Liver (tissue), 9 donors: ENCODE data around the gene WIPF1. TPM values are rescaled to one million over a fixed set of nuclear protein-coding genes. Genes with fewer than 3 reads are reported as not detected.

Experiments
- DNase-seq: peaks from one replicate; pipeline ENCODE4 v3.0.0-alpha.2; 2017; ENCODE audit warnings: low spot score
- H3K27ac ChIP-seq, 2 donors: one replicate each; pipeline ENCODE4 v1.7.0; 2013; ENCODE audit warnings: inconsistent platforms in 2 of 2, low read length in 2 of 2, control low read depth in 1 of 2, low read depth in 1 of 2, mild to moderate bottlenecking in 1 of 2
- H3K27me3 ChIP-seq, 4 donors: one replicate each; pipeline versions ENCODE4 v1.6.1 to v1.7.0; 2013; ENCODE audit warnings: low read length in 3 of 4, inconsistent platforms in 1 of 4, mild to moderate bottlenecking in 1 of 4, moderate library complexity in 1 of 4; ENCODE audit not compliant: control insufficient read depth in 4 of 4, insufficient read depth in 4 of 4
- H3K36me3 ChIP-seq, 4 donors: one replicate each; pipeline versions ENCODE4 v1.6.1 to v1.7.0; 2013; ENCODE audit warnings: low read length in 3 of 4, mild to moderate bottlenecking in 3 of 4, low read depth in 1 of 4, moderate library complexity in 1 of 4; ENCODE audit not compliant: control insufficient read depth in 4 of 4, insufficient read depth in 3 of 4
- H3K4me1 ChIP-seq, 4 donors: one replicate each; pipeline versions ENCODE4 v1.6.1 to v1.7.0; 2013; ENCODE audit warnings: low read length in 3 of 4, mild to moderate bottlenecking in 3 of 4, moderate library complexity in 1 of 4; ENCODE audit not compliant: control insufficient read depth in 4 of 4, insufficient read depth in 4 of 4
- H3K4me3 ChIP-seq, 3 donors: one replicate each; pipeline versions ENCODE4 v1.6.1 to v1.7.0; 2013; ENCODE audit warnings: low read length in 3 of 3, control low read depth in 1 of 3, low read depth in 1 of 3, mild to moderate bottlenecking in 1 of 3
- H3K9ac ChIP-seq, 2 donors: one replicate each; pipeline ENCODE4 v1.7.0; 2013; ENCODE audit warnings: low read length in 2 of 2, mild to moderate bottlenecking in 2 of 2, moderate library complexity in 2 of 2, control low read depth in 1 of 2, low read depth in 1 of 2
- H3K9me3 ChIP-seq, 4 donors: one replicate each; pipeline versions ENCODE4 v1.6.1 to v1.7.0; 2013; ENCODE audit warnings: low read length in 3 of 4; ENCODE audit not compliant: control insufficient read depth in 4 of 4
- ATF3 ChIP-seq: IDR thresholded peaks from 2 replicates; pipeline ENCODE4 v1.6.1; 2016; ENCODE audit warnings: antibody characterized with exemption
- EGR1 ChIP-seq, 2 donors: IDR thresholded peaks; 2 replicates each; pipeline ENCODE4 v1.6.1; 2016 to 2018; ENCODE audit warnings: antibody characterized with exemption in 2 of 2, low read depth in 2 of 2
- FOXA1 ChIP-seq: IDR thresholded peaks from 2 replicates; pipeline ENCODE4 v1.6.1; 2016; ENCODE audit warnings: antibody characterized with exemption
- HNF4G ChIP-seq: IDR thresholded peaks from 2 replicates; pipeline ENCODE4 v1.6.1; 2016; ENCODE audit warnings: antibody characterized with exemption
- JUND ChIP-seq, 2 donors: IDR thresholded peaks; 2 replicates each; pipeline ENCODE4 v1.6.1; 2016; ENCODE audit warnings: antibody characterized with exemption in 2 of 2
- RAD21 ChIP-seq, 2 donors: IDR thresholded peaks; 2 replicates each; pipeline ENCODE4 v1.6.1; 2016; ENCODE audit warnings: antibody characterized with exemption in 2 of 2, mild to moderate bottlenecking in 2 of 2
- REST ChIP-seq: IDR thresholded peaks from 2 replicates; pipeline ENCODE4 v1.6.1; 2016; ENCODE audit warnings: antibody characterized with exemption, mild to moderate bottlenecking
- TAF1 ChIP-seq: conservative IDR thresholded peaks from 2 replicates; pipeline ENCODE4 v1.6.1; 2016; ENCODE audit warnings: antibody characterized with exemption, mild to moderate bottlenecking
- YY1 ChIP-seq: IDR thresholded peaks from 2 replicates; pipeline ENCODE4 v1.6.1; 2016; ENCODE audit warnings: antibody characterized with exemption, mild to moderate bottlenecking
- WGBS: extraction: QIAGEN DNeasy Blood & Tissue Kit; methylation state at CpG from one replicate; pipeline ENCODE4 v1.1.7; 2013; 5-methylcytosine and 5-hydroxymethylcytosine counted together
- polyA plus RNA-seq, 2 donors: library from polyadenylated mRNA; stranded (reverse) in 1 of 2; unstranded in 1 of 2; fragments of 200-250 nt in 1 of 2; fragments of >200 nt in 1 of 2; fragmentation: Nextera tagmentation in 1 of 2; extraction: Ambion mirVana in 1 of 2; gene quantifications; one replicate each; pipeline versions ENCODE4 v1.2.1 to v1.2.3, GENCODE V29; 2013 to 2015
- total RNA-seq, 2 donors: library from RNA; depleted of rRNA; stranded (reverse); fragments of >200 nt; gene quantifications; one replicate each; pipeline ENCODE4 v1.2.3, GENCODE V29; 2014
- TF ChIP-seq, protein P1 (sequence below): fragments of 150-350 bp; IDR thresholded peaks from 2 replicates; pipeline ENCODE4 v1.5.1; 2017; ENCODE audit warnings: improper control_type of control experiment, low read depth, low read length; ENCODE audit not compliant: missing input control
- donor health status: healthy.
- donor health status: healthy.
- donor health status: healthy.
- donor health status: healthy.
- donor health status: healthy.

Gene WIPF1
- total and polyA plus RNA-seq, 4 donors = 4.7 to 7.7 (median 6.3) TPM

DNA sequence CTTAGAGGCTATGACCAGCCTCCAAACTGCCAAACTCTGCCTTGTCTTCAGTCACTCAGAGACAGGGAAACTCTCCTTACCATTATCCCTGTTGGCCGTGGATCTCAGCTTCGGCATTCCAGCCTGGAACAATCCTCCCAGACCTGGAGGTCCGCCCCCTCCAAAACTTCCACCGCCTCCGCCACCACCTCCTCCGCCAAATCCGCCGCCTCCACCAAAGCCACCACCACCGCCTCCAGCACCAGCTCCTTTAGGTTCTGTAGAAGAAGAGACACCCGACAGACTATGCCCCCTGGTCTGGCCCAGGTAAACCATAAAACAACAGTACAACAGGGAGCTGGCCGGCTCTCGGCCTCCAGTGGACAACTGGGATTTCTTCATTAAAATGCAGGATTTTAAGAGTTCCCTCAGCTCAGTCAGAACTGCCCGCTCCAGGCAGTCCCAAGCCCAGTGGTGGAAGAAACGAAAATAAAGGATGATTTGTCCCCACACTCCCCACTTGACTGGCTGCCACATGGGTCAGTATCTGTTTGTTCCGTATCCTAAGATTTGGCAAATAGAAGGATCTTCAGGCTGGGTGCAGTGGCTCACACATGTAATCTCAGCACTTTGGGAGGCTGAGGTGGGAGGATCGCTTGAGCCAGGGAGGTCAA is 22.4 kb downstream of the WIPF1 start:
- H3K4me1 ChIP-seq = peaks cover 3 to 5% (median 5%) of the 10 kb centered on the region in 4 donors
- H3K36me3 ChIP-seq = peaks cover 0 to 2% (median 0%) of the 10 kb centered on the region in 4 donors
- no peaks in the 10 kb centered on the region for H3K27me3 ChIP-seq
- H3K27ac ChIP-seq = no peak overlapping the region
- no peak for DNase-seq
- WGBS = 91% methylated on average over 16 of the region's 16 CpGs
- no peak overlapping the region for H3K4me3 ChIP-seq
- TF ChIP-seq RAD21 (IDR thresholded peaks at IDR 0.05) (no peak), HNF4G (no peak), TAF1 (no peak), EGR1 (IDR thresholded peaks at IDR 0.05; ENCODE audit: low read depth in 2 of 2) (no peak)
- H3K9ac ChIP-seq = no peak overlapping the region
- no peaks in the 10 kb centered on the region for H3K9me3 ChIP-seq

DNA sequence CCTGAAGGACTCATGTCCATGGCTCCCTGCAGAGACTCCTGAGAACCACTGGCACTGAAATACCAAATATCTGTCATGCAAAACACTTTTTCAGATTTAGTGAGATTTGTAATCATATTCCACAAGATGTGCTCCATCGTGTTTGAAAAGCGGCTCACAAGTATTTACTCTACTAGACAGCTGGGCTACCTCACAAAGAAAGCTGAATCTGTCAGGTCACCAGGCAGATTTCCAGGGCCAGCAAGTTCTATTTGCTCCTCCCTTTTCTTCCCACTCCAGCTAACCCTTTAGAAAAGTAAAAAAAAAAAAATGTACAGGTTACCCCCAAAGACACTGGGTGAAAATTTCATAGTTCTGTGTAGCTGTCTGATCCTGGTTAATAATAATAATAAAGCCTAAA is 22.9 kb downstream of the WIPF1 start:
- TF ChIP-seq, protein P1, sequence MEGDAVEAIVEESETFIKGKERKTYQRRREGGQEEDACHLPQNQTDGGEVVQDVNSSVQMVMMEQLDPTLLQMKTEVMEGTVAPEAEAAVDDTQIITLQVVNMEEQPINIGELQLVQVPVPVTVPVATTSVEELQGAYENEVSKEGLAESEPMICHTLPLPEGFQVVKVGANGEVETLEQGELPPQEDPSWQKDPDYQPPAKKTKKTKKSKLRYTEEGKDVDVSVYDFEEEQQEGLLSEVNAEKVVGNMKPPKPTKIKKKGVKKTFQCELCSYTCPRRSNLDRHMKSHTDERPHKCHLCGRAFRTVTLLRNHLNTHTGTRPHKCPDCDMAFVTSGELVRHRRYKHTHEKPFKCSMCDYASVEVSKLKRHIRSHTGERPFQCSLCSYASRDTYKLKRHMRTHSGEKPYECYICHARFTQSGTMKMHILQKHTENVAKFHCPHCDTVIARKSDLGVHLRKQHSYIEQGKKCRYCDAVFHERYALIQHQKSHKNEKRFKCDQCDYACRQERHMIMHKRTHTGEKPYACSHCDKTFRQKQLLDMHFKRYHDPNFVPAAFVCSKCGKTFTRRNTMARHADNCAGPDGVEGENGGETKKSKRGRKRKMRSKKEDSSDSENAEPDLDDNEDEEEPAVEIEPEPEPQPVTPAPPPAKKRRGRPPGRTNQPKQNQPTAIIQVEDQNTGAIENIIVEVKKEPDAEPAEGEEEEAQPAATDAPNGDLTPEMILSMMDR = no peak
- no peak for TF ChIP-seq REST
- no peak for TF ChIP-seq YY1
- no peak for TF ChIP-seq RAD21 (IDR thresholded peaks at IDR 0.05)
- no peaks in the 10 kb centered on the region for H3K27me3 ChIP-seq
- no peaks in the 10 kb centered on the region for H3K9me3 ChIP-seq
- no peak overlapping the region for H3K4me3 ChIP-seq
- H3K36me3 ChIP-seq = no peaks in the 10 kb centered on the region
- DNase-seq = no peak
- WGBS = 21% methylated on average over 2 of the region's 2 CpGs
- no peak overlapping the region for H3K27ac ChIP-seq
- peaks cover 3 to 5% (median 5%) of the 10 kb centered on the region in 4 donors for H3K4me1 ChIP-seq
- H3K9ac ChIP-seq = no peak overlapping the region

GRCh38 chr2:174573621-174574081 is 24.0 kb downstream of the WIPF1 start:
- peaks cover 3 to 5% (median 5%) of the 10 kb centered on the region in 4 donors for H3K4me1 ChIP-seq
- DNase-seq = no peak
- 71% methylated on average over 6 of the region's 6 CpGs for WGBS

More at GRCh38 chr2:174573621-174574081, 24.0 kb downstream of the WIPF1 start:
- H3K27me3 ChIP-seq = no peaks in the 10 kb centered on the region
- no peaks in the 10 kb centered on the region for H3K36me3 ChIP-seq
- H3K9ac ChIP-seq = no peak overlapping the region
- H3K9me3 ChIP-seq = no peaks in the 10 kb centered on the region
- no peak for TF ChIP-seq ATF3
- no peak for TF ChIP-seq EGR1 (IDR thresholded peaks at IDR 0.05; ENCODE audit: low read depth in 2 of 2)
- TF ChIP-seq FOXA1 = no peak
- no peak for TF ChIP-seq JUND (IDR thresholded peaks at IDR 0.05)
- no peak overlapping the region for H3K27ac ChIP-seq
- no peak overlapping the region for H3K4me3 ChIP-seq
